Liver (tissue), 9 donors: ENCODE data around the gene ARID5B. TPM values are rescaled to one million over a fixed set of nuclear protein-coding genes. Genes with fewer than 3 reads are reported as not detected.

Experiments used
- DNase-seq: peaks from one replicate; pipeline ENCODE4 v3.0.0-alpha.2; 2017; ENCODE audit warnings: low spot score
- H3K27ac ChIP-seq, 2 donors: one replicate each; pipeline ENCODE4 v1.7.0; 2013; ENCODE audit warnings: inconsistent platforms in 2 of 2, low read length in 2 of 2, control low read depth in 1 of 2, low read depth in 1 of 2, mild to moderate bottlenecking in 1 of 2
- H3K27me3 ChIP-seq, 4 donors: one replicate each; pipeline versions ENCODE4 v1.6.1 to v1.7.0; 2013; ENCODE audit warnings: low read length in 3 of 4, inconsistent platforms in 1 of 4, mild to moderate bottlenecking in 1 of 4, moderate library complexity in 1 of 4; ENCODE audit not compliant: control insufficient read depth in 4 of 4, insufficient read depth in 4 of 4
- H3K36me3 ChIP-seq, 4 donors: one replicate each; pipeline versions ENCODE4 v1.6.1 to v1.7.0; 2013; ENCODE audit warnings: low read length in 3 of 4, mild to moderate bottlenecking in 3 of 4, low read depth in 1 of 4, moderate library complexity in 1 of 4; ENCODE audit not compliant: control insufficient read depth in 4 of 4, insufficient read depth in 3 of 4
- H3K4me1 ChIP-seq, 4 donors: one replicate each; pipeline versions ENCODE4 v1.6.1 to v1.7.0; 2013; ENCODE audit warnings: low read length in 3 of 4, mild to moderate bottlenecking in 3 of 4, moderate library complexity in 1 of 4; ENCODE audit not compliant: control insufficient read depth in 4 of 4, insufficient read depth in 4 of 4
- H3K4me3 ChIP-seq, 3 donors: one replicate each; pipeline versions ENCODE4 v1.6.1 to v1.7.0; 2013; ENCODE audit warnings: low read length in 3 of 3, control low read depth in 1 of 3, low read depth in 1 of 3, mild to moderate bottlenecking in 1 of 3
- H3K9ac ChIP-seq, 2 donors: one replicate each; pipeline ENCODE4 v1.7.0; 2013; ENCODE audit warnings: low read length in 2 of 2, mild to moderate bottlenecking in 2 of 2, moderate library complexity in 2 of 2, control low read depth in 1 of 2, low read depth in 1 of 2
- H3K9me3 ChIP-seq, 4 donors: one replicate each; pipeline versions ENCODE4 v1.6.1 to v1.7.0; 2013; ENCODE audit warnings: low read length in 3 of 4; ENCODE audit not compliant: control insufficient read depth in 4 of 4
- ATF3 ChIP-seq: IDR thresholded peaks from 2 replicates; pipeline ENCODE4 v1.6.1; 2016; ENCODE audit warnings: antibody characterized with exemption
- EGR1 ChIP-seq, 2 donors: IDR thresholded peaks; 2 replicates each; pipeline ENCODE4 v1.6.1; 2016 to 2018; ENCODE audit warnings: antibody characterized with exemption in 2 of 2, low read depth in 2 of 2
- FOXA1 ChIP-seq: IDR thresholded peaks from 2 replicates; pipeline ENCODE4 v1.6.1; 2016; ENCODE audit warnings: antibody characterized with exemption
- FOXA2 ChIP-seq: IDR thresholded peaks from 2 replicates; pipeline ENCODE4 v1.6.1; 2016; ENCODE audit warnings: antibody characterized with exemption
- GABPA ChIP-seq, 2 donors: IDR thresholded peaks in 1 of 2; conservative IDR thresholded peaks in 1 of 2; 2 replicates each; pipeline ENCODE4 v1.6.1; 2016; ENCODE audit warnings: antibody characterized with exemption in 2 of 2, mild to moderate bottlenecking in 1 of 2, moderate library complexity in 1 of 2
- HNF4A ChIP-seq, 2 donors: conservative IDR thresholded peaks; 2 replicates each; pipeline ENCODE4 v1.6.1; 2016; ENCODE audit warnings: antibody characterized with exemption in 2 of 2, mild to moderate bottlenecking in 2 of 2
- HNF4G ChIP-seq: IDR thresholded peaks from 2 replicates; pipeline ENCODE4 v1.6.1; 2016; ENCODE audit warnings: antibody characterized with exemption
- MAX ChIP-seq: IDR thresholded peaks from 2 replicates; pipeline ENCODE4 v1.6.1; 2016; ENCODE audit warnings: antibody characterized with exemption
- RAD21 ChIP-seq, 2 donors: IDR thresholded peaks; 2 replicates each; pipeline ENCODE4 v1.6.1; 2016; ENCODE audit warnings: antibody characterized with exemption in 2 of 2, mild to moderate bottlenecking in 2 of 2
- REST ChIP-seq: IDR thresholded peaks from 2 replicates; pipeline ENCODE4 v1.6.1; 2016; ENCODE audit warnings: antibody characterized with exemption, mild to moderate bottlenecking
- RXRA ChIP-seq, 2 donors: IDR thresholded peaks; 2 replicates each; pipeline ENCODE4 v1.6.1; 2017 to 2018; ENCODE audit warnings: antibody characterized with exemption in 2 of 2, mild to moderate bottlenecking in 1 of 2
- SP1 ChIP-seq: IDR thresholded peaks from 2 replicates; pipeline ENCODE4 v1.6.1; 2018; ENCODE audit warnings: antibody characterized with exemption, mild to moderate bottlenecking
- YY1 ChIP-seq: IDR thresholded peaks from 2 replicates; pipeline ENCODE4 v1.6.1; 2016; ENCODE audit warnings: antibody characterized with exemption, mild to moderate bottlenecking
- ZBTB33 ChIP-seq: IDR thresholded peaks from 2 replicates; pipeline ENCODE4 v1.6.1; 2016; ENCODE audit warnings: antibody characterized with exemption
- WGBS: extraction: QIAGEN DNeasy Blood & Tissue Kit; methylation state at CpG from one replicate; pipeline ENCODE4 v1.1.7; 2013; 5-methylcytosine and 5-hydroxymethylcytosine counted together
- polyA plus RNA-seq, 2 donors: library from polyadenylated mRNA; stranded (reverse) in 1 of 2; unstranded in 1 of 2; fragments of 200-250 nt in 1 of 2; fragments of >200 nt in 1 of 2; fragmentation: Nextera tagmentation in 1 of 2; extraction: Ambion mirVana in 1 of 2; gene quantifications; one replicate each; pipeline versions ENCODE4 v1.2.1 to v1.2.3, GENCODE V29; 2013 to 2015
- total RNA-seq, 2 donors: library from RNA; depleted of rRNA; stranded (reverse); fragments of >200 nt; gene quantifications; one replicate each; pipeline ENCODE4 v1.2.3, GENCODE V29; 2014
- donor health status: healthy.
- donor health status: healthy.
- donor health status: healthy.
- donor health status: healthy.
- donor health status: healthy.

Gene ARID5B
- total and polyA plus RNA-seq, 4 donors: 1.3 to 6.4 (median 5.2) TPM

GRCh38 chr10:62016623-62017490 lies 115.4 kb downstream of the ARID5B start:
- H3K4me3 ChIP-seq: no peak overlapping the region

More at GRCh38 chr10:62016623-62017490, 115.4 kb downstream of the ARID5B start:
- H3K4me1 ChIP-seq: peaks cover 6 to 9% (median 9%) of the 10 kb centered on the region in 4 donors
- 81% methylated on average over 10 of the region's 10 CpGs for WGBS
- H3K36me3 ChIP-seq: no peaks in the 10 kb centered on the region
- H3K9me3 ChIP-seq: no peaks in the 10 kb centered on the region
- H3K27me3 ChIP-seq: no peaks in the 10 kb centered on the region
- TF ChIP-seq HNF4G: no peak
- TF ChIP-seq FOXA2: no peak
- no peak for TF ChIP-seq YY1
- TF ChIP-seq ZBTB33: no peak
- TF ChIP-seq GABPA (IDR thresholded peaks at IDR 0.05 in 1 of 2, conservative IDR thresholded peaks at IDR 0.05 in 1 of 2): no peak
- no peak for TF ChIP-seq MAX
- TF ChIP-seq FOXA1: no peak
- TF ChIP-seq RAD21 (IDR thresholded peaks at IDR 0.05): no peak
- TF ChIP-seq ATF3: no peak
- no peak for TF ChIP-seq SP1
- no peak for TF ChIP-seq RXRA (IDR thresholded peaks at IDR 0.05)
- TF ChIP-seq EGR1 (IDR thresholded peaks at IDR 0.05; ENCODE audit: low read depth in 2 of 2): no peak
- no peak for TF ChIP-seq HNF4A (conservative IDR thresholded peaks at IDR 0.05)
- TF ChIP-seq REST: no peak
- H3K9ac ChIP-seq: no peak overlapping the region
- no peak for DNase-seq
- peak overlapping the region in 1 of 2 donors; percentile 10 for H3K27ac ChIP-seq
